Measurements from ENCODE around the gene HDAC4. TPM values are rescaled to one million over a fixed set of nuclear protein-coding genes. Genes with fewer than 3 reads are reported as not detected.
A peak's percentile ranks its signal among the peaks of the same experiment; 100 is the strongest.

HDAC4 gene
- total RNA-seq, 2 experiments from 2014 or later: 32.0 to 35.6 TPM

GRCh38 chr2:239095460-239096081, 305.2 kb downstream of the HDAC4 start:
- CTCF ChIA-PET: no interaction called here
- Mint-ChIP-seq H3K4me3 (no peak overlapping the region), H3K4me1 (ENCODE audit: low read depth) (no peaks in the 10 kb centered on the region), H3K36me3 (ENCODE audit: low read depth) (peaks cover 3% of the 10 kb centered on the region), H3K27ac (no peak overlapping the region), H3K27me3 (ENCODE audit: low read depth) (no peaks in the 10 kb centered on the region), H3K9me3 (no peaks in the 10 kb centered on the region)
- intact Hi-C loops (cut with micrococcal nuclease): no loop called here
- no peak for DNase-seq

- Mint-ChIP-seq H3K4me3 (no peak overlapping the region), H3K36me3 (ENCODE audit: low read depth) (peaks cover 3% of the 10 kb centered on the region), H3K9me3 (no peaks in the 10 kb centered on the region), H3K27me3 (ENCODE audit: low read depth) (no peaks in the 10 kb centered on the region), H3K4me1 (ENCODE audit: low read depth) (no peaks in the 10 kb centered on the region), H3K27ac (no peak overlapping the region)
- intact Hi-C loops (cut with micrococcal nuclease): no loop called here
- CTCF ChIA-PET: no interaction called here
- DNase-seq: no peak
Measured at GRCh38 chr2:239094867-239095266, 306.0 kb downstream of the HDAC4 start.

GRCh38 chr2:239093952-239094351, 306.9 kb downstream of the HDAC4 start:
- Mint-ChIP-seq H3K4me3 (no peak overlapping the region), H3K9me3 (no peaks in the 10 kb centered on the region), H3K27me3 (ENCODE audit: low read depth) (no peaks in the 10 kb centered on the region), H3K4me1 (ENCODE audit: low read depth) (no peaks in the 10 kb centered on the region), H3K36me3 (ENCODE audit: low read depth) (peaks cover 5% of the 10 kb centered on the region), H3K27ac (no peak overlapping the region)
- CTCF ChIA-PET: no interaction called here
- DNase-seq: no peak
- intact Hi-C loops (cut with micrococcal nuclease): no loop called here

- no peaks in the 10 kb centered on the region for H3K27me3 Mint-ChIP-seq (ENCODE audit: low read depth)
- DNase-seq: no peak
- H3K4me3 Mint-ChIP-seq: no peak overlapping the region
- no peaks in the 10 kb centered on the region for H3K9me3 Mint-ChIP-seq
- CTCF ChIA-PET: no interaction called here
- H3K4me1 Mint-ChIP-seq (ENCODE audit: low read depth): no peaks in the 10 kb centered on the region
- no peak overlapping the region for H3K27ac Mint-ChIP-seq
- peaks cover 5% of the 10 kb centered on the region for H3K36me3 Mint-ChIP-seq (ENCODE audit: low read depth)
- intact Hi-C loops (cut with micrococcal nuclease): no loop called here
Measured at GRCh38 chr2:239093542-239093941, 307.3 kb downstream of the HDAC4 start.

- CTCF ChIA-PET: no interaction called here
Measured at GRCh38 chr2:239092571-239093294, 308.1 kb downstream of the HDAC4 start.

GRCh38 chr2:239089884-239090283, 310.9 kb downstream of the HDAC4 start:
- CTCF ChIA-PET: interaction anchor here (1.5 kb wide), 1 partner anchor 176 kb away, joined by 3 read pairs; no protein-coding TSS in a partner anchor
- Mint-ChIP-seq H3K27me3 (ENCODE audit: low read depth) (no peaks in the 10 kb centered on the region), H3K27ac (no peak overlapping the region), H3K9me3 (no peaks in the 10 kb centered on the region), H3K4me3 (no peak overlapping the region), H3K4me1 (ENCODE audit: low read depth) (no peaks in the 10 kb centered on the region), H3K36me3 (ENCODE audit: low read depth) (peaks cover 5% of the 10 kb centered on the region)
- intact Hi-C loops (cut with micrococcal nuclease): no loop called here
- DNase-seq: peak; percentile 15

More at GRCh38 chr2:239092571-239093294, 308.1 kb downstream of the HDAC4 start:
- Mint-ChIP-seq H3K4me1 (ENCODE audit: low read depth) (no peaks in the 10 kb centered on the region), H3K27ac (no peak overlapping the region), H3K4me3 (no peak overlapping the region), H3K27me3 (ENCODE audit: low read depth) (no peaks in the 10 kb centered on the region), H3K9me3 (no peaks in the 10 kb centered on the region), H3K36me3 (ENCODE audit: low read depth) (peaks cover 5% of the 10 kb centered on the region)
- no peak for DNase-seq
- intact Hi-C loops (cut with micrococcal nuclease): no loop called here

- H3K36me3 Mint-ChIP-seq (ENCODE audit: low read depth): peaks cover 9% of the 10 kb centered on the region
- no peak overlapping the region for H3K4me3 Mint-ChIP-seq
- H3K27ac Mint-ChIP-seq: no peak overlapping the region
- H3K27me3 Mint-ChIP-seq (ENCODE audit: low read depth): no peaks in the 10 kb centered on the region
- H3K9me3 Mint-ChIP-seq: no peaks in the 10 kb centered on the region
- CTCF ChIA-PET: no interaction called here
- DNase-seq: no peak
- no peaks in the 10 kb centered on the region for H3K4me1 Mint-ChIP-seq (ENCODE audit: low read depth)
- intact Hi-C loops (cut with micrococcal nuclease): no loop called here
Measured at GRCh38 chr2:239087046-239087710, 313.6 kb downstream of the HDAC4 start.

GRCh38 chr2:239086325-239087020, 314.3 kb downstream of the HDAC4 start:
- DNase-seq: no peak
- intact Hi-C loops (cut with micrococcal nuclease): no loop called here
- no peaks in the 10 kb centered on the region for H3K4me1 Mint-ChIP-seq (ENCODE audit: low read depth)
- H3K36me3 Mint-ChIP-seq (ENCODE audit: low read depth): peaks cover 9% of the 10 kb centered on the region
- no peak overlapping the region for H3K4me3 Mint-ChIP-seq
- no peaks in the 10 kb centered on the region for H3K27me3 Mint-ChIP-seq (ENCODE audit: low read depth)
- no peaks in the 10 kb centered on the region for H3K9me3 Mint-ChIP-seq
- CTCF ChIA-PET: no interaction called here
- H3K27ac Mint-ChIP-seq: no peak overlapping the region

- CTCF ChIA-PET: no interaction called here
- H3K4me3 Mint-ChIP-seq: no peak overlapping the region
- no peak overlapping the region for H3K27ac Mint-ChIP-seq
- no peak for DNase-seq
- H3K4me1 Mint-ChIP-seq (ENCODE audit: low read depth): no peaks in the 10 kb centered on the region
- peaks cover 5% of the 10 kb centered on the region for H3K36me3 Mint-ChIP-seq (ENCODE audit: low read depth)
- H3K27me3 Mint-ChIP-seq (ENCODE audit: low read depth): no peaks in the 10 kb centered on the region
- intact Hi-C loops (cut with micrococcal nuclease): no loop called here
- H3K9me3 Mint-ChIP-seq: no peaks in the 10 kb centered on the region
Measured at GRCh38 chr2:239085201-239085992, 315.4 kb downstream of the HDAC4 start.

- Mint-ChIP-seq H3K27ac (no peak overlapping the region), H3K36me3 (ENCODE audit: low read depth) (peaks cover 6% of the 10 kb centered on the region)
Measured at GRCh38 chr2:239084007-239084406, 316.8 kb downstream of the HDAC4 start.

GRCh38 chr2:239082425-239082824, 318.4 kb downstream of the HDAC4 start:
- CTCF ChIA-PET: interaction anchor here (0.6 kb wide), 1 partner anchor 768 kb away, joined by 4 read pairs; no protein-coding TSS in a partner anchor
- intact Hi-C loops (cut with micrococcal nuclease): no loop called here
- Mint-ChIP-seq H3K27ac (no peak overlapping the region), H3K4me3 (no peak overlapping the region), H3K27me3 (ENCODE audit: low read depth) (no peaks in the 10 kb centered on the region), H3K4me1 (ENCODE audit: low read depth) (no peaks in the 10 kb centered on the region), H3K9me3 (no peaks in the 10 kb centered on the region), H3K36me3 (ENCODE audit: low read depth) (peaks cover 8% of the 10 kb centered on the region)
- no peak for DNase-seq

More at GRCh38 chr2:239084007-239084406, 316.8 kb downstream of the HDAC4 start:
- H3K4me3 Mint-ChIP-seq: no peak overlapping the region
- no peaks in the 10 kb centered on the region for H3K27me3 Mint-ChIP-seq (ENCODE audit: low read depth)
- intact Hi-C loops (cut with micrococcal nuclease): no loop called here
- no peaks in the 10 kb centered on the region for H3K9me3 Mint-ChIP-seq
- H3K4me1 Mint-ChIP-seq (ENCODE audit: low read depth): no peaks in the 10 kb centered on the region
- DNase-seq: no peak
- CTCF ChIA-PET: no interaction called here

GRCh38 chr2:239081622-239082021, 319.2 kb downstream of the HDAC4 start:
- no peak for DNase-seq
- no peaks in the 10 kb centered on the region for H3K4me1 Mint-ChIP-seq (ENCODE audit: low read depth)
- intact Hi-C loops (cut with micrococcal nuclease): no loop called here
- H3K4me3 Mint-ChIP-seq: no peak overlapping the region
- peaks cover 8% of the 10 kb centered on the region for H3K36me3 Mint-ChIP-seq (ENCODE audit: low read depth)
- H3K27ac Mint-ChIP-seq: no peak overlapping the region
- CTCF ChIA-PET: no interaction called here
- no peaks in the 10 kb centered on the region for H3K27me3 Mint-ChIP-seq (ENCODE audit: low read depth)
- H3K9me3 Mint-ChIP-seq: no peaks in the 10 kb centered on the region
